Measurements from ENCODE around the gene CGAS. TPM values are rescaled to one million over a fixed set of nuclear protein-coding genes. Genes with fewer than 3 reads are reported as not detected.

CGAS gene
- total and polyA plus RNA-seq, 2 of the 13 experiments (the other 11 are each of a cell fraction or from before 2014, with no cell fraction given) = 0.03 to 0.07 TPM

GRCh38 chr6:73461537-73462350, 9.6 kb upstream of the CGAS start, which contains the start of gene MTO1 (continued):
- TF ChIP-seq ZNF460 (CRISPR knock-in tag; IDR thresholded peaks at IDR 0.05; ENCODE audit: borderline replicate concordance) (no peak), ZSCAN30 (CRISPR knock-in tag; IDR thresholded peaks at IDR 0.05) (no peak), HES4 (CRISPR knock-in tag; IDR thresholded peaks at IDR 0.05; ENCODE audit: borderline replicate concordance) (no peak), NCOR1 (IDR thresholded peaks at IDR 0.05; ENCODE audit: borderline replicate concordance, low read length) (no peak; the same call in 1 of the 2 replicates), THYN1 (CRISPR knock-in tag; IDR thresholded peaks at IDR 0.05; ENCODE audit: borderline replicate concordance, low read depth) (no peak), BHLHE40 (IDR thresholded peaks at IDR 0.05; ENCODE audit: low read length) (no peak), TGIF2 (CRISPR knock-in tag; IDR thresholded peaks at IDR 0.05) (peak; percentile 74), MED8 (CRISPR knock-in tag; IDR thresholded peaks at IDR 0.05; ENCODE audit: insufficient replicate concordance) (no peak), NCOA5 (CRISPR knock-in tag; IDR thresholded peaks at IDR 0.05) (no peak), MTA1 (CRISPR knock-in tag; IDR thresholded peaks at IDR 0.05; ENCODE audit: borderline replicate concordance) (0 out of 2 replicates have a peak, but pooled peaks have one; percentile 75), ZNF839 (CRISPR knock-in tag; IDR thresholded peaks at IDR 0.05; ENCODE audit: borderline replicate concordance) (no peak), TEAD3 (CRISPR knock-in tag; optimal IDR thresholded peaks at IDR 0.05; ENCODE audit: borderline replicate concordance) (peak; percentile 33), FOXK1 (CRISPR knock-in tag; IDR thresholded peaks at IDR 0.05; ENCODE audit: borderline replicate concordance, low read depth) (no peak), PHF8 (CRISPR knock-in tag; IDR thresholded peaks at IDR 0.05) (peak; percentile 81), ZNF230 (CRISPR knock-in tag; IDR thresholded peaks at IDR 0.05) (no peak), TOPORS (CRISPR knock-in tag; IDR thresholded peaks at IDR 0.05) (no peak), RBM22 (optimal IDR thresholded peaks at IDR 0.05; ENCODE audit: low read length) (peak; percentile 48), POGK (CRISPR knock-in tag; conservative IDR thresholded peaks at IDR 0.05) (peak; percentile 77; the same call in 1 of the 2 replicates), ZNF468 (CRISPR knock-in tag; IDR thresholded peaks at IDR 0.05) (no peak), ZNF264 (CRISPR knock-in tag; IDR thresholded peaks at IDR 0.05) (peak; percentile 60)
- TF ChIP-seq, protein P1, sequence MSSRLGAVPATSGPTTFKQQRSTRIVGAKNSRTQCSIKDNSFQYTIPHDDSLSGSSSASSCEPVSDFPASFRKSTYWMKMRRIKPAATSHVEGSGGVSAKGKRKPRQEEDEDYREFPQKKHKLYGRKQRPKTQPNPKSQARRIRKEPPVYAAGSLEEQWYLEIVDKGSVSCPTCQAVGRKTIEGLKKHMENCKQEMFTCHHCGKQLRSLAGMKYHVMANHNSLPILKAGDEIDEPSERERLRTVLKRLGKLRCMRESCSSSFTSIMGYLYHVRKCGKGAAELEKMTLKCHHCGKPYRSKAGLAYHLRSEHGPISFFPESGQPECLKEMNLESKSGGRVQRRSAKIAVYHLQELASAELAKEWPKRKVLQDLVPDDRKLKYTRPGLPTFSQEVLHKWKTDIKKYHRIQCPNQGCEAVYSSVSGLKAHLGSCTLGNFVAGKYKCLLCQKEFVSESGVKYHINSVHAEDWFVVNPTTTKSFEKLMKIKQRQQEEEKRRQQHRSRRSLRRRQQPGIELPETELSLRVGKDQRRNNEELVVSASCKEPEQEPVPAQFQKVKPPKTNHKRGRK (CRISPR knock-in tag; IDR thresholded peaks at IDR 0.05) = no peak
- TF ChIP-seq, protein P2, sequence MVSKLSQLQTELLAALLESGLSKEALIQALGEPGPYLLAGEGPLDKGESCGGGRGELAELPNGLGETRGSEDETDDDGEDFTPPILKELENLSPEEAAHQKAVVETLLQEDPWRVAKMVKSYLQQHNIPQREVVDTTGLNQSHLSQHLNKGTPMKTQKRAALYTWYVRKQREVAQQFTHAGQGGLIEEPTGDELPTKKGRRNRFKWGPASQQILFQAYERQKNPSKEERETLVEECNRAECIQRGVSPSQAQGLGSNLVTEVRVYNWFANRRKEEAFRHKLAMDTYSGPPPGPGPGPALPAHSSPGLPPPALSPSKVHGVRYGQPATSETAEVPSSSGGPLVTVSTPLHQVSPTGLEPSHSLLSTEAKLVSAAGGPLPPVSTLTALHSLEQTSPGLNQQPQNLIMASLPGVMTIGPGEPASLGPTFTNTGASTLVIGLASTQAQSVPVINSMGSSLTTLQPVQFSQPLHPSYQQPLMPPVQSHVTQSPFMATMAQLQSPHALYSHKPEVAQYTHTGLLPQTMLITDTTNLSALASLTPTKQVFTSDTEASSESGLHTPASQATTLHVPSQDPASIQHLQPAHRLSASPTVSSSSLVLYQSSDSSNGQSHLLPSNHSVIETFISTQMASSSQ (IDR thresholded peaks at IDR 0.05; ENCODE audit: low read depth) = no peak
- TF ChIP-seq, protein P2 (CRISPR knock-in tag; IDR thresholded peaks at IDR 0.05; ENCODE audit: borderline replicate concordance) = no peak
